Suprapubic skin (tissue), 4 donors: Measurements from ENCODE around the gene HDLBP. TPM values are rescaled to one million over a fixed set of nuclear protein-coding genes. Genes with fewer than 3 reads are reported as not detected.

Source experiments
- DNase-seq, 2 donors: peaks; one replicate each; pipeline ENCODE4 v3.0.0-alpha.2; 2019; ENCODE audit warnings: low spot score in 2 of 2
- H3K27ac ChIP-seq: fragments of 200-600 bp; sonication (generic); one replicate; pipeline ENCODE4 v1.5.1; 2019
- H3K27me3 ChIP-seq: fragments of 200-600 bp; sonication (generic); one replicate; pipeline ENCODE4 v1.5.1; 2019
- H3K36me3 ChIP-seq: fragments of 200-600 bp; sonication (generic); one replicate; pipeline ENCODE4 v1.5.1; 2019
- H3K4me1 ChIP-seq: fragments of 200-600 bp; sonication (generic); one replicate; pipeline ENCODE4 v1.5.1; 2019
- H3K4me3 ChIP-seq: fragments of 200-600 bp; sonication (generic); one replicate; pipeline ENCODE4 v1.5.1; 2019; ENCODE audit warnings: mild to moderate bottlenecking
- H3K9me3 ChIP-seq: fragments of 200-600 bp; sonication (generic); one replicate; pipeline ENCODE4 v1.5.1; 2019
- EP300 ChIP-seq: sonication (generic); formaldehyde crosslinking; IDR thresholded peaks from one replicate; pipeline ENCODE4 v1.6.1; 2017; ENCODE audit warnings: antibody characterized with exemption
- POLR2A ChIP-seq, 2 donors: fragments of 450-650 bp; IDR thresholded peaks; one replicate each; pipeline ENCODE4 v1.6.1; 2017; ENCODE audit warnings: antibody characterized with exemption in 2 of 2, mild to moderate bottlenecking in 2 of 2, moderate library complexity in 2 of 2
- POLR2AphosphoS5 ChIP-seq, 3 donors: sonication (generic); formaldehyde crosslinking; IDR thresholded peaks; one replicate each; pipeline ENCODE4 v1.6.1; 2017; ENCODE audit warnings: antibody characterized with exemption in 3 of 3
- WGBS: methylation state at CpG from one replicate; pipeline ENCODE4 v1.1.5; 2018; 5-methylcytosine and 5-hydroxymethylcytosine counted together
- total RNA-seq, 4 donors: library from RNA; depleted of rRNA; stranded (reverse); fragments of >200 nt; gene quantifications; one replicate each; pipeline ENCODE4 v1.1.0, GENCODE V29; 2016
- TF ChIP-seq, protein P1 (sequence below), 2 donors: fragments of 200-600 bp in 1 of 2; fragments of 450-650 bp in 1 of 2; sonication (generic) in 1 of 2; IDR thresholded peaks; one replicate each; pipeline ENCODE4 v1.5.1; 2016 to 2019; ENCODE audit warnings: antibody characterized with exemption in 2 of 2, mild to moderate bottlenecking in 1 of 2, moderate library complexity in 1 of 2

Gene HDLBP
- total RNA-seq, 4 donors from 2014 or later, result 263 to 400 (median 287) TPM

GRCh38 chr2:241195506-241196130, 119.9 kb downstream of the HDLBP start:
- peak in 1 of 2 donors; percentile 71 for DNase-seq
- 82% methylated on average over 4 of the region's 18 CpGs for WGBS

GRCh38 chr2:241194811-241195210, 120.7 kb downstream of the HDLBP start:
- H3K4me3 ChIP-seq, result no peak overlapping the region
- H3K27ac ChIP-seq, result no peak overlapping the region
- H3K36me3 ChIP-seq, result no peaks in the 10 kb centered on the region
- no peaks in the 10 kb centered on the region for H3K9me3 ChIP-seq
- WGBS, result 77% methylated on average over 9 of the region's 9 CpGs
- TF ChIP-seq POLR2AphosphoS5 (IDR thresholded peaks at IDR 0.05), result no peak
- TF ChIP-seq EP300, result no peak
- no peak for TF ChIP-seq POLR2A (IDR thresholded peaks at IDR 0.05)
- TF ChIP-seq, protein P1, sequence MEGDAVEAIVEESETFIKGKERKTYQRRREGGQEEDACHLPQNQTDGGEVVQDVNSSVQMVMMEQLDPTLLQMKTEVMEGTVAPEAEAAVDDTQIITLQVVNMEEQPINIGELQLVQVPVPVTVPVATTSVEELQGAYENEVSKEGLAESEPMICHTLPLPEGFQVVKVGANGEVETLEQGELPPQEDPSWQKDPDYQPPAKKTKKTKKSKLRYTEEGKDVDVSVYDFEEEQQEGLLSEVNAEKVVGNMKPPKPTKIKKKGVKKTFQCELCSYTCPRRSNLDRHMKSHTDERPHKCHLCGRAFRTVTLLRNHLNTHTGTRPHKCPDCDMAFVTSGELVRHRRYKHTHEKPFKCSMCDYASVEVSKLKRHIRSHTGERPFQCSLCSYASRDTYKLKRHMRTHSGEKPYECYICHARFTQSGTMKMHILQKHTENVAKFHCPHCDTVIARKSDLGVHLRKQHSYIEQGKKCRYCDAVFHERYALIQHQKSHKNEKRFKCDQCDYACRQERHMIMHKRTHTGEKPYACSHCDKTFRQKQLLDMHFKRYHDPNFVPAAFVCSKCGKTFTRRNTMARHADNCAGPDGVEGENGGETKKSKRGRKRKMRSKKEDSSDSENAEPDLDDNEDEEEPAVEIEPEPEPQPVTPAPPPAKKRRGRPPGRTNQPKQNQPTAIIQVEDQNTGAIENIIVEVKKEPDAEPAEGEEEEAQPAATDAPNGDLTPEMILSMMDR (IDR thresholded peaks at IDR 0.05), result no peak
- no peak for DNase-seq
- H3K4me1 ChIP-seq, result no peaks in the 10 kb centered on the region
- H3K27me3 ChIP-seq, result no peaks in the 10 kb centered on the region

More at GRCh38 chr2:241195506-241196130, 119.9 kb downstream of the HDLBP start:
- H3K4me1 ChIP-seq, result no peaks in the 10 kb centered on the region
- no peaks in the 10 kb centered on the region for H3K36me3 ChIP-seq
- TF ChIP-seq, protein P1 (IDR thresholded peaks at IDR 0.05), result no peak
- TF ChIP-seq EP300, result no peak
- TF ChIP-seq POLR2AphosphoS5 (IDR thresholded peaks at IDR 0.05), result no peak
- no peak for TF ChIP-seq POLR2A (IDR thresholded peaks at IDR 0.05)
- H3K27ac ChIP-seq, result no peak overlapping the region
- no peaks in the 10 kb centered on the region for H3K27me3 ChIP-seq
- H3K4me3 ChIP-seq, result no peak overlapping the region
- no peaks in the 10 kb centered on the region for H3K9me3 ChIP-seq

GRCh38 chr2:241193271-241193670, 122.2 kb downstream of the HDLBP start:
- Histone ChIP-seq H3K27me3 (peaks cover 1% of the 10 kb centered on the region), H3K4me1 (no peaks in the 10 kb centered on the region), H3K9me3 (no peaks in the 10 kb centered on the region), H3K27ac (no peak overlapping the region), H3K36me3 (no peaks in the 10 kb centered on the region), H3K4me3 (no peak overlapping the region)
- 80% methylated on average over 8 of the region's 8 CpGs for WGBS
- no peak for DNase-seq
- TF ChIP-seq EP300, result no peak
- TF ChIP-seq, protein P1 (IDR thresholded peaks at IDR 0.05), result no peak
- no peak for TF ChIP-seq POLR2AphosphoS5 (IDR thresholded peaks at IDR 0.05)
- TF ChIP-seq POLR2A (IDR thresholded peaks at IDR 0.05), result no peak

GRCh38 chr2:241191081-241191480, 124.4 kb downstream of the HDLBP start:
- no peak for DNase-seq
- Histone ChIP-seq H3K27ac (no peak overlapping the region), H3K9me3 (no peaks in the 10 kb centered on the region), H3K4me1 (no peaks in the 10 kb centered on the region), H3K36me3 (no peaks in the 10 kb centered on the region), H3K4me3 (no peak overlapping the region), H3K27me3 (peaks cover 17% of the 10 kb centered on the region)
- TF ChIP-seq EP300, result no peak
- WGBS, result no CpG with 5 or more reads among the region's 14 CpGs

DNA sequence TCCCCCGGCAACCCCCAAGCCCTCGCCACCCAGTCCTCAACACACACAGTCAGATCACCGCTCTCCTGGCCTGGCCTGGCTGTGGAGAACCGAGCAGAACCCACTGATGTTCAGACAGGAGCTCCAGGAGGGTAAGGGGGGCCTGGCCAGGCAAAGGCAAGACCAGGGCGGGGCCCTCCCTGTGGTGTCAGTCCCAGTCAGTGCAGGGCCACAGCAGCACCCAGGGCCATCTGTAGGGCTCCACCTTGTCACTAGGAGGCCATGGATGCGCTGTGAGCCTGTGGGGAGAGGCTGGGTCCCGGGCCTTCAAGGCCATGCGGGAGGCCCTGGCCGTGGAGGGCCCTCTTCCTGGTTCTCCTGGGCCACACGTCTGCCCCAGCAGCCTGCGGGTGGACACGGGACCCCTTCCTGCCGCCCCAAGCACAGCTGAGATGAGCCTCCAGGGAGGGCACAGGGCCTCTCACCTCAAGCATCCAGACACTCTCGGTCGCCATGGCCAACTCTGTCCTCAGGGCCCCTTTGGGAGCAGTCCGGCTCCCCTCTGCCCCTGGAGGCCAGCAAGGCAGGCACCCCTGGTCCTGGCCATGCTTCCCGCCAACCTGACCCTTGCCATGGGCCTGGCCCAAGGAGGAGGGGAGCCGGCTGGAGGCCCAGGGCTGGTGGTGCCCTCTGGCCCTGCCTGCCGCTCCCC, 125.0 kb downstream of the HDLBP start:
- Histone ChIP-seq H3K4me1 (no peaks in the 10 kb centered on the region), H3K27me3 (peaks cover 17% of the 10 kb centered on the region), H3K9me3 (no peaks in the 10 kb centered on the region), H3K4me3 (no peak overlapping the region), H3K36me3 (no peaks in the 10 kb centered on the region), H3K27ac (no peak overlapping the region)
- TF ChIP-seq, protein P1 (IDR thresholded peaks at IDR 0.05), result no peak
- TF ChIP-seq EP300 (no peak), POLR2AphosphoS5 (IDR thresholded peaks at IDR 0.05) (no peak), POLR2A (IDR thresholded peaks at IDR 0.05) (no peak)
- no peak for DNase-seq
- 91% methylated on average over 11 of the region's 19 CpGs for WGBS
